WTC11 (cell line): ENCODE measurements around the gene KRTAP6-2. TPM values are rescaled to one million over a fixed set of nuclear protein-coding genes. Genes with fewer than 3 reads are reported as not detected.

Source experiments
- ATAC-seq: fragments of 200-7000 bp; cut with Tn5 transposase; 2 replicates; pipeline ENCODE4 v1.10.0; 2021; ENCODE audit warnings: mild to moderate bottlenecking, moderate library complexity
- CTCF ChIA-PET: fragments of 300-600 bp; sonication (Branson Sonifier 250); formaldehyde crosslinking; loops from one replicate; lab custom pipeline; 2021; ENCODE audit warnings: antibody characterized with exemption; lab: Charles Lee
- POLR2A ChIA-PET: fragments of 350-600 bp; sonication (Branson Sonifier 250); formaldehyde crosslinking; loops from one replicate; lab custom pipeline; 2021; ENCODE audit warnings: antibody characterized with exemption; lab: Charles Lee
- DNase-seq: peaks from one replicate; pipeline ENCODE4 v3.0.0; 2021; ENCODE audit warnings: low spot score
- H3K27ac Mint-ChIP-seq: 2 replicates; pipeline ENCODE4 v1.8.0; 2021; ENCODE audit warnings: mixed read lengths
- H3K27me3 Mint-ChIP-seq: 2 replicates; pipeline ENCODE4 v1.8.0; 2021; ENCODE audit warnings: low read depth, mild to moderate bottlenecking, moderate library complexity, mixed read lengths
- H3K36me3 Mint-ChIP-seq: 2 replicates; pipeline ENCODE4 v1.8.0; 2021; ENCODE audit warnings: mixed read lengths
- H3K4me1 Mint-ChIP-seq: 2 replicates; pipeline ENCODE4 v1.8.0; 2022; ENCODE audit warnings: mixed read lengths
- H3K4me3 Mint-ChIP-seq: 2 replicates; pipeline ENCODE4 v1.8.0; 2021; ENCODE audit warnings: mild to moderate bottlenecking, moderate library complexity, mixed read lengths
- H3K9me3 Mint-ChIP-seq: 2 replicates; pipeline ENCODE4 v1.8.0; 2021; ENCODE audit warnings: mixed read lengths
- ATF3 ChIP-seq: sonication (generic); formaldehyde crosslinking; conservative IDR thresholded peaks from 2 replicates; pipeline ENCODE4 v1.8.1; 2022; ENCODE audit warnings: mild to moderate bottlenecking, missing genetic modification reagents
- CTCF ChIP-seq: fragments of 200-600 bp; IDR thresholded peaks from 2 replicates; pipeline ENCODE4 v1.8.0; 2022; ENCODE audit warnings: antibody characterized with exemption
- E2F1 ChIP-seq: sonication (generic); formaldehyde crosslinking; IDR thresholded peaks from 2 replicates; pipeline ENCODE4 v1.8.0; 2022; ENCODE audit warnings: mild to moderate bottlenecking, missing genetic modification reagents
- ELF4 ChIP-seq: sonication (generic); formaldehyde crosslinking; IDR thresholded peaks from 2 replicates; pipeline ENCODE4 v1.8.1; 2022; ENCODE audit warnings: low read depth, mild to moderate bottlenecking, moderate library complexity, missing genetic modification reagents
- ESRRA ChIP-seq: sonication (generic); formaldehyde crosslinking; IDR thresholded peaks from 2 replicates; pipeline ENCODE4 v1.8.1; 2022; ENCODE audit warnings: mild to moderate bottlenecking, missing genetic modification reagents, borderline replicate concordance
- PRRX2 ChIP-seq: fragments of 250-450 bp; sonication (Bioruptor Pico); IDR thresholded peaks from 2 replicates; pipeline ENCODE4 v1.8.0; 2021; ENCODE audit warnings: mild to moderate bottlenecking
- RORB ChIP-seq: fragments of 250-450 bp; sonication (Bioruptor Pico); IDR thresholded peaks from 2 replicates; pipeline ENCODE4 v1.9.0; 2021; ENCODE audit warnings: mild to moderate bottlenecking
- TEAD4 ChIP-seq: sonication (generic); formaldehyde crosslinking; IDR thresholded peaks from 2 replicates; pipeline ENCODE4 v1.8.0; 2022; ENCODE audit warnings: mild to moderate bottlenecking, missing genetic modification reagents
- USF1 ChIP-seq: sonication (generic); formaldehyde crosslinking; IDR thresholded peaks from 2 replicates; pipeline ENCODE4 v1.8.0; 2022; ENCODE audit warnings: mild to moderate bottlenecking, missing genetic modification reagents
- USF2 ChIP-seq: sonication (generic); formaldehyde crosslinking; IDR thresholded peaks from 2 replicates; pipeline ENCODE4 v1.8.1; 2023; ENCODE audit warnings: mild to moderate bottlenecking, missing genetic modification reagents, moderate library complexity
- ZMAT4 ChIP-seq: fragments of 250-450 bp; sonication (Bioruptor Pico); IDR thresholded peaks from 2 replicates; pipeline ENCODE4 v1.9.0; 2021; ENCODE audit warnings: mild to moderate bottlenecking
- ZNF281 ChIP-seq: sonication (generic); formaldehyde crosslinking; IDR thresholded peaks from 2 replicates; pipeline ENCODE4 v1.8.0; 2023; ENCODE audit warnings: mild to moderate bottlenecking, missing genetic modification reagents
- ZNF317 ChIP-seq: sonication (generic); formaldehyde crosslinking; IDR thresholded peaks from 2 replicates; pipeline ENCODE4 v1.8.1; 2023; ENCODE audit warnings: low read depth, mild to moderate bottlenecking, moderate library complexity, missing genetic modification reagents, borderline replicate concordance
- ZNF425 ChIP-seq: fragments of 250-450 bp; sonication (Bioruptor Pico); conservative IDR thresholded peaks from 2 replicates; pipeline ENCODE4 v1.9.0; 2021; ENCODE audit warnings: mild to moderate bottlenecking
- total RNA-seq: library from RNA; stranded (reverse); gene quantifications from 3 replicates; pipeline ENCODE4 v1.2.3, GENCODE V29; 2021

Gene KRTAP6-2
- total RNA-seq, 1 experiment from 2014 or later = not detected

- H3K36me3 Mint-ChIP-seq = no peaks in the 10 kb centered on the region
- no peaks in the 10 kb centered on the region for H3K4me1 Mint-ChIP-seq
- DNase-seq = no peak
- no peak for TF ChIP-seq E2F1 (CRISPR knock-in tag)
- no peak for TF ChIP-seq CTCF
- no peak for TF ChIP-seq ZNF281 (CRISPR knock-in tag)
- TF ChIP-seq USF1 (CRISPR knock-in tag) = no peak
- TF ChIP-seq RORB = no peak
- TF ChIP-seq ZNF425 = no peak
- no peak for TF ChIP-seq ELF4 (CRISPR knock-in tag)
- no peak for TF ChIP-seq USF2 (CRISPR knock-in tag)
- no peak for TF ChIP-seq ATF3 (CRISPR knock-in tag)
- 0 out of 2 replicates have a peak, but pooled peaks cover 3% of the 10 kb centered on the region for H3K9me3 Mint-ChIP-seq
- H3K27me3 Mint-ChIP-seq = no peaks in the 10 kb centered on the region
- ChIA-PET POLR2A (no interaction called here), CTCF (no interaction called here)
- ATAC-seq = no peak
- no peak within 1 kb of the TSS for H3K27ac Mint-ChIP-seq
- H3K4me3 Mint-ChIP-seq = no peak within 1 kb of the TSS
Observed at GRCh38 chr21:30634906-30635305, 36.2 kb upstream of the KRTAP6-2 start, which contains the start of gene KRTAP20-2. Gene KRTAP20-2, plus strand, starts transcription at chr21:30635206. Its CDS starts 58 bp downstream, at chr21:30635264.

GRCh38 chr21:30629200-30629599, 30.5 kb upstream of the KRTAP6-2 start:
- ChIA-PET CTCF (no interaction called here), POLR2A (no interaction called here)
- H3K9me3 Mint-ChIP-seq = peaks cover 13% of the 10 kb centered on the region
- no peak overlapping the region for H3K4me3 Mint-ChIP-seq
- H3K27me3 Mint-ChIP-seq = no peaks in the 10 kb centered on the region
- ATAC-seq (no peak), DNase-seq (no peak)
- peaks cover 12% of the 10 kb centered on the region for H3K4me1 Mint-ChIP-seq
- no peak for TF ChIP-seq ESRRA (CRISPR knock-in tag)
- TF ChIP-seq PRRX2 (CRISPR knock-in tag) = no peak
- no peak for TF ChIP-seq ZNF317 (CRISPR knock-in tag)
- no peak for TF ChIP-seq TEAD4 (CRISPR knock-in tag)
- no peak for TF ChIP-seq ATF3 (CRISPR knock-in tag)
- no peak for TF ChIP-seq ZMAT4 (CRISPR knock-in tag)
- H3K36me3 Mint-ChIP-seq = peaks cover 13% of the 10 kb centered on the region
- no peak overlapping the region for H3K27ac Mint-ChIP-seq
